ENCODE results near the gene C6orf89.

The C6orf89 gene

DNA sequence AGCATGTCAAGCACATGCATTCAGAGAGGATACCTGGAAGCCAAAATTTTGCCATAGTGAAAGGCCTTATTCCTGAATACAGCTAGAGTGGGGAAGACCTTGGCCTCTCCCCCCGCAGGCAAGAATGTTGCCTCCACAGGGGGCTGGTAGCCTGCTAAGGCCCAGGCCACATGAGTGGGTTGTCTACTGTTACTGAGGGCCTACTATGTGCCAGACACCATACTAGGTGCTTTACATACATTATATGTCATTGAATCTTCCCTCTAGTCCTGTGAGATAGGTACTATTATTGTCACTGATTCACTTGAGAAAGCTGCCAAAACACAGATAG is 68.1 kb downstream of the C6orf89 start:
- H3K4me3 ChIP-seq (ENCODE audit: low read depth, low read length), result no peak overlapping the region
- TF ChIP-seq, protein P1, sequence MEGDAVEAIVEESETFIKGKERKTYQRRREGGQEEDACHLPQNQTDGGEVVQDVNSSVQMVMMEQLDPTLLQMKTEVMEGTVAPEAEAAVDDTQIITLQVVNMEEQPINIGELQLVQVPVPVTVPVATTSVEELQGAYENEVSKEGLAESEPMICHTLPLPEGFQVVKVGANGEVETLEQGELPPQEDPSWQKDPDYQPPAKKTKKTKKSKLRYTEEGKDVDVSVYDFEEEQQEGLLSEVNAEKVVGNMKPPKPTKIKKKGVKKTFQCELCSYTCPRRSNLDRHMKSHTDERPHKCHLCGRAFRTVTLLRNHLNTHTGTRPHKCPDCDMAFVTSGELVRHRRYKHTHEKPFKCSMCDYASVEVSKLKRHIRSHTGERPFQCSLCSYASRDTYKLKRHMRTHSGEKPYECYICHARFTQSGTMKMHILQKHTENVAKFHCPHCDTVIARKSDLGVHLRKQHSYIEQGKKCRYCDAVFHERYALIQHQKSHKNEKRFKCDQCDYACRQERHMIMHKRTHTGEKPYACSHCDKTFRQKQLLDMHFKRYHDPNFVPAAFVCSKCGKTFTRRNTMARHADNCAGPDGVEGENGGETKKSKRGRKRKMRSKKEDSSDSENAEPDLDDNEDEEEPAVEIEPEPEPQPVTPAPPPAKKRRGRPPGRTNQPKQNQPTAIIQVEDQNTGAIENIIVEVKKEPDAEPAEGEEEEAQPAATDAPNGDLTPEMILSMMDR (IDR thresholded peaks at IDR 0.05; ENCODE audit: insufficient read depth, low read length, missing control alignments), result no peak
- DNase-seq (ENCODE audit: low read depth, low spot score), result no peak
- ChIA-PET POLR2A (no interaction called here), CTCF (interaction anchor here (1.2 to 3.5 kb wide), 3 partner anchors 24 to 187 kb away, joined by 3 to 16 read pairs (median 7); partner anchors contain the start of gene C6orf89)

- H3K4me3 ChIP-seq (ENCODE audit: low read depth, low read length), result no peak within 1 kb of the TSS
- no peak for DNase-seq (ENCODE audit: low read depth, low spot score)
- POLR2A ChIA-PET, result no interaction called here
- CTCF ChIA-PET, result interaction anchor here (0.9 to 3.5 kb wide), 5 partner anchors 23 to 188 kb away, joined by 3 to 16 read pairs (median 7); partner anchors contain the start of gene C6orf89
- TF ChIP-seq, protein P1 (IDR thresholded peaks at IDR 0.05; ENCODE audit: insufficient read depth, low read length, missing control alignments), result no peak
These were observed 68.6 kb downstream of the C6orf89 start, which contains the start of gene PI16 for GRCh38 chr6:36954262-36954931. Gene PI16 (plus strand): TSS chr6:36954738. CDS start chr6:36954761, 23 bp downstream.

DNA sequence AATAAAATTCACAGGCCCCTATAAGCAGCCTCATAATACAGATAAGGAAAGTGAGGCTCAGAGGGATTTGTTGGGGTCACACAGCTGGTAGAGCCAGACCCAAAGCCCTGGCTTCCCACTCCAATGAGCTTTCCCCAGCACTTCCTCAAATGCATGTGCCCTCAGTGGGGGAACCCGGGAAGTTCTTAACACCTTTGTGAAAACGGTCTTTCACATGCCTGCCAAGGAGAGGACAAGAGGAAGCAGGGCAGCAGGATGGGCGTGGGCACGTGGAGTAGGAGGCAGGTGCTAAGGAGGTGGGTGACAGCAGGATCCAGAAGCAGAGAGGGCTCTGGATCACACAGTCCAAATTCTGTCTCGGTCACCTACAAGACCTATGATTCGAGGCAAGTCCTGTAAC is 69.4 kb downstream of the C6orf89 start:
- ChIA-PET POLR2A (no interaction called here), CTCF (interaction anchor here (0.9 to 3.5 kb wide), 4 partner anchors 22 to 189 kb away, joined by 3 to 16 read pairs (median 8); partner anchors contain the start of gene C6orf89)
- no peak overlapping the region for H3K4me3 ChIP-seq (ENCODE audit: low read depth, low read length)
- DNase-seq (ENCODE audit: low read depth, low spot score), result no peak
- TF ChIP-seq, protein P1 (IDR thresholded peaks at IDR 0.05; ENCODE audit: insufficient read depth, low read length, missing control alignments), result no peak

DNA sequence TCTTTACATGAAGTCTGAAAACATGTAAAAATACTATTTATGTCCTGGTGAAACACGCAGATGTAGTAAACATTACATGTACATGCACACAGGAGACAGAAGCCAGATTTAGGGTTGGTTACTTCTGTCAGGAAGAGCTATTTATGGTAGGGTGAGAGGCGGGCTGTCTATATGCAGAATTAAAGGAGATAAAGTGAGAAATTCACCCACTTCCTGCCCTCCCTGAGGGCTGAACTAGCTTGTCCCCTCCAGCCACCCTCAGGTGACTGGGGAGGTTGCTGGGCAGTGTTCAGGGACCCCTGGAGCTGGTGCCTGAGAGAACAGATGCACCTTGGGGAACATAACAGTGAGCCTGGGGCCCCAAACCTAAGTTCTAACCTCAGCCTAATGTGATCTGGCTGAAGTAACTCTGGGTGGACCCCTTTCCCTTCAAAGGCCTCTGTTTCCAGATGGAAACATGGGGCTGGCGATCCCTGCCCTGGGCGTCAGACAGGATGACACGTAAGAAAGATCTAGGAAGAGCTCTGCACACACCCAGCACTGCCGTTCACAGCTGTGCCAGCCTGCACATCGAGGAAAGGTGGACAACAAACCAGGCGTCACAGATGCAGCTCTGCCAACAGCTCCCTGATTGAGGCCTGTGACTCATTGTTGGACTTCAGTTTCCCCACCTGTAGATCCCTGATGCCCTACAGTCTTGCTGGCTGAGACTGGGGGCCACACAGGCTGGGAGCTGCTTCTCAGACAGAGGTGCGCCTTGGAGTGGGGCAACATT is 70.1 kb downstream of the C6orf89 start:
- DNase-seq (ENCODE audit: low read depth, low spot score), result no peak
- CTCF ChIA-PET, result interaction anchor here (0.7 to 3.5 kb wide), 6 partner anchors 19 to 189 kb away, joined by 3 to 16 read pairs (median 6); partner anchors contain the start of gene C6orf89
- POLR2A ChIA-PET, result no interaction called here
- TF ChIP-seq, protein P1 (IDR thresholded peaks at IDR 0.05; ENCODE audit: insufficient read depth, low read length, missing control alignments), result no peak
- H3K4me3 ChIP-seq (ENCODE audit: low read depth, low read length), result no peak overlapping the region

- POLR2A ChIA-PET, result no interaction called here
These were observed 70.7 kb downstream of the C6orf89 start for GRCh38 chr6:36956446-36956820.

More at GRCh38 chr6:36956446-36956820, 70.7 kb downstream of the C6orf89 start:
- H3K4me3 ChIP-seq (ENCODE audit: low read depth, low read length), result no peak overlapping the region
- TF ChIP-seq, protein P1 (IDR thresholded peaks at IDR 0.05; ENCODE audit: insufficient read depth, low read length, missing control alignments), result no peak
- CTCF ChIA-PET, result interaction anchor here (0.8 to 3.5 kb wide), 5 partner anchors 19 to 191 kb away, joined by 3 to 16 read pairs (median 4); partner anchors contain the start of gene C6orf89
- DNase-seq (ENCODE audit: low read depth, low spot score), result no peak
